H1 (cell line): Measurements from ENCODE around the gene BLNK. TPM values are rescaled to one million over a fixed set of nuclear protein-coding genes. Genes with fewer than 3 reads are reported as not detected.

Experiments
- ASH2L ChIP-seq: fragments of 200-600, 300-600 bp; sonication (generic); IDR thresholded peaks from one replicate; pipeline ENCODE4 v1.7.1; 2017; ENCODE audit warnings: low read length
- ATF2 ChIP-seq: IDR thresholded peaks from 2 replicates; pipeline ENCODE4 v1.6.1; 2012; ENCODE audit warnings: low read length, inconsistent platforms
- CREB1 ChIP-seq: IDR thresholded peaks from 2 replicates; pipeline ENCODE4 v1.6.1; 2012; ENCODE audit warnings: inconsistent platforms
- JUN ChIP-seq: IDR thresholded peaks from 2 replicates; pipeline ENCODE4 v1.6.1; 2011; ENCODE audit warnings: low read depth, mild to moderate bottlenecking, improper control_type of control experiment, low read length
- POLR2AphosphoS5 ChIP-seq: IDR thresholded peaks from 2 replicates; pipeline ENCODE4 v1.6.1; 2011; ENCODE audit warnings: low read depth, low read length
- polyA plus RNA-seq, 7 experiments: library from polyadenylated mRNA; depleted of rRNA in 3 of 7; stranded (reverse) in 5 of 7; unstranded in 2 of 7; fragments of >200 nt in 5 of 7; fragments of 200-250 nt in 2 of 7; gene quantifications; 1 replicate in 5 of 7; 2 replicates in 1 of 7; 4 replicates in 1 of 7; pipeline versions ENCODE4 v1.2.1 to v1.2.3, GENCODE V29; 2011 to 2013; ENCODE audit warnings: missing spikeins in 2 of 7, mixed read lengths in 2 of 7
- total RNA-seq: library from RNA; stranded (reverse); fragmentation: NEBNext Ultra II Directional; extraction: Animal tissue kit (Norgen Biotek cat#: 25700); gene quantifications from 2 replicates; pipeline ENCODE4 v1.2.1, GENCODE V29; 2021

Gene BLNK
- total and polyA plus RNA-seq, 2 of the 8 experiments (the other 6 are each of a cell fraction or from before 2014, with no cell fraction given), result not detected

DNA sequence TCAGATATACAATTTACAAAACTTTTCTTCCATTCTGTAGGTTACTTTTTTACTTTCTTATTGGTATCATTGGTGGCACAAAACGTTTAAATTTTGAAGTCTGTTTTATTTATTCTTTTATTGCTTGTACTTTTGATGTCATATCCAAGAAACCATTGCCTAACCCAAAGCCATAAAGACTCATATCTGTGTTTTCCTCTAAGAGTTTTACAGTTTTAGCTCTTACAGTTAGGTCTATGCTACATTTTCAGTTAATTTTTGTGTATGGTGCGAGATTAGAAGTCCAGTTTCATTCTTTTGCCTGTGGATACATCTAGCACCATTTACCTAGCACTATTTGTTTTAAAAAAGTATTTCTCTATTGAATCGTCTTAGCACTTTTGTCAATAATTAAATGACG lies 53.7 kb downstream of the BLNK start (continued):
- TF ChIP-seq JUN, result no peak
- TF ChIP-seq ASH2L, result no peak
- no peak for TF ChIP-seq ATF2
- TF ChIP-seq CREB1, result no peak
- no peak for TF ChIP-seq POLR2AphosphoS5
